Esophagus muscularis mucosa (tissue), 4 donors: ENCODE measurements around the gene SLC25A42. TPM values are rescaled to one million over a fixed set of nuclear protein-coding genes. Genes with fewer than 3 reads are reported as not detected.

Source experiments
- DNase-seq: peaks from one replicate; pipeline ENCODE4 v3.0.0-alpha.2; 2017; ENCODE audit errors: extremely low spot score
- H3K27ac ChIP-seq, 4 donors: fragments of 200-600 bp; sonication (generic); replicated peaks in 1 of 4; 1 replicate in 3 of 4; 2 replicates in 1 of 4; pipeline ENCODE4 v1.5.1; 2016 to 2019; ENCODE audit warnings: mild to moderate bottlenecking in 1 of 4
- H3K27me3 ChIP-seq, 4 donors: fragments of 200-600 bp; sonication (generic); one replicate each; pipeline versions ENCODE4 v1.5.1 to v1.6.0; 2016 to 2019
- H3K36me3 ChIP-seq, 4 donors: fragments of 200-600 bp; sonication (generic); one replicate each; pipeline ENCODE4 v1.5.1; 2016 to 2019
- H3K4me1 ChIP-seq, 4 donors: fragments of 200-600 bp; sonication (generic); one replicate each; pipeline ENCODE4 v1.5.1; 2016 to 2019
- H3K4me3 ChIP-seq, 4 donors: fragments of 200-600 bp; sonication (generic); 1 replicate in 2 of 4; 2 replicates in 2 of 4; pipeline ENCODE4 v1.5.1; 2016 to 2019; ENCODE audit warnings: mild to moderate bottlenecking in 4 of 4, moderate library complexity in 1 of 4
- H3K9me3 ChIP-seq, 4 donors: fragments of 200-600 bp; sonication (generic); 1 replicate in 3 of 4; 2 replicates in 1 of 4; pipeline ENCODE4 v1.5.1; 2016 to 2019
- CTCF ChIP-seq, 3 experiments: fragments of 200-600 bp in 2 of 3; fragments of 450-650 bp in 1 of 3; sonication (generic) in 2 of 3; IDR thresholded peaks; one replicate each; pipeline ENCODE4 v1.5.1; 2017 to 2019; ENCODE audit warnings: antibody characterized with exemption in 3 of 3, mild to moderate bottlenecking in 2 of 3, moderate library complexity in 1 of 3
- EP300 ChIP-seq: sonication (generic); formaldehyde crosslinking; IDR thresholded peaks from one replicate; pipeline ENCODE4 v1.6.1; 2017; ENCODE audit warnings: antibody characterized with exemption
- POLR2A ChIP-seq: fragments of 450-650 bp; IDR thresholded peaks from one replicate; pipeline ENCODE4 v1.6.1; 2017; ENCODE audit warnings: antibody characterized with exemption, moderate library complexity, mild to moderate bottlenecking, low read depth
- POLR2AphosphoS5 ChIP-seq, 2 donors: sonication (generic); formaldehyde crosslinking; IDR thresholded peaks; one replicate each; pipeline ENCODE4 v1.6.1; 2017; ENCODE audit warnings: antibody characterized with exemption in 2 of 2
- WGBS: methylation state at CpG from one replicate; pipeline ENCODE4 v1.1.5; 2018; 5-methylcytosine and 5-hydroxymethylcytosine counted together
- intact Hi-C: fragments of 100-400 bp; cut with DNase I; formaldehyde crosslinking; loops from one replicate; pipeline ENCODE4 v1.15.1; 2023
- total RNA-seq, 4 donors: library from RNA; depleted of rRNA; stranded (reverse); fragments of >200 nt; gene quantifications; one replicate each; pipeline versions ENCODE4 v1.1.0 to v1.2.1, GENCODE V29; 2016

SLC25A42 gene
- total RNA-seq, 4 donors from 2014 or later = 11.2 to 16.8 (median 13.8) TPM

GRCh38 chr19:19138109-19138981 is 74.6 kb downstream of the SLC25A42 start, which contains the start of gene TMEM161A:
Gene TMEM161A, minus strand, starts transcription at chr19:19138478. Its CDS starts 50 bp downstream, at chr19:19138428.
- peak; percentile 99 for DNase-seq
- Histone ChIP-seq H3K27ac (peak within 1 kb of the TSS; percentile 46 to 82 (median 80)), H3K9me3 (no peaks in the 10 kb centered on the region), H3K4me1 (peaks cover 8 to 27% (median 17%) of the 10 kb centered on the region in 4 donors), H3K27me3 (no peaks in the 10 kb centered on the region), H3K4me3 (peak within 1 kb of the TSS; percentile 65 to 84 (median 82)), H3K36me3 (no peaks in the 10 kb centered on the region)
- TF ChIP-seq CTCF (IDR thresholded peaks at IDR 0.05) = no peak
- TF ChIP-seq POLR2A = peak; percentile 26
- TF ChIP-seq POLR2AphosphoS5 (IDR thresholded peaks at IDR 0.05) = peak; percentile 85 to 87
- no peak for TF ChIP-seq EP300
- intact Hi-C loops = loop anchor here (5.0 kb wide), 1 partner anchor 86 kb away; no protein-coding TSS in a partner anchor
- 5% methylated on average over 19 of the region's 42 CpGs for WGBS

- intact Hi-C loops = loop anchor here (5.0 kb wide), 1 partner anchor 88 kb away; no protein-coding TSS in a partner anchor
- no peaks in the 10 kb centered on the region for H3K27me3 ChIP-seq
- H3K4me3 ChIP-seq = no peak overlapping the region
- H3K36me3 ChIP-seq = no peaks in the 10 kb centered on the region
- peaks cover 8 to 22% (median 15%) of the 10 kb centered on the region in 4 donors for H3K4me1 ChIP-seq
- no peak for DNase-seq
- WGBS = 50% methylated on average over 5 of the region's 5 CpGs
- no peak for TF ChIP-seq CTCF (IDR thresholded peaks at IDR 0.05)
- no peaks in the 10 kb centered on the region for H3K9me3 ChIP-seq
- no peak overlapping the region for H3K27ac ChIP-seq
Observed at GRCh38 chr19:19139876-19140229, 76.1 kb downstream of the SLC25A42 start.

- WGBS = 72% methylated on average over 5 of the region's 5 CpGs
- Histone ChIP-seq H3K4me1 (peaks cover 8 to 16% (median 14%) of the 10 kb centered on the region in 4 donors), H3K4me3 (no peak overlapping the region), H3K9me3 (no peaks in the 10 kb centered on the region), H3K36me3 (no peaks in the 10 kb centered on the region), H3K27ac (no peak overlapping the region), H3K27me3 (no peaks in the 10 kb centered on the region)
- no peak for TF ChIP-seq POLR2AphosphoS5 (IDR thresholded peaks at IDR 0.05)
- no peak for TF ChIP-seq EP300
- no peak for TF ChIP-seq POLR2A
- no peak for TF ChIP-seq CTCF (IDR thresholded peaks at IDR 0.05)
- intact Hi-C loops = no loop called here
- no peak for DNase-seq
Observed at GRCh38 chr19:19140476-19140875, 76.7 kb downstream of the SLC25A42 start.

GRCh38 chr19:19142347-19142746 is 78.6 kb downstream of the SLC25A42 start:
- peaks cover 9 to 20% (median 15%) of the 10 kb centered on the region in 4 donors for H3K4me1 ChIP-seq
- H3K9me3 ChIP-seq = no peaks in the 10 kb centered on the region
- DNase-seq = no peak
- no peak overlapping the region for H3K4me3 ChIP-seq
- peaks cover 0 to 11% (median 9%) of the 10 kb centered on the region in 4 donors for H3K36me3 ChIP-seq
- H3K27ac ChIP-seq = no peak overlapping the region
- intact Hi-C loops = no loop called here
- TF ChIP-seq POLR2A = no peak
- no peak for TF ChIP-seq EP300
- TF ChIP-seq POLR2AphosphoS5 (IDR thresholded peaks at IDR 0.05) = no peak
- TF ChIP-seq CTCF (IDR thresholded peaks at IDR 0.05) = no peak
- WGBS = 96% methylated on average over 12 of the region's 12 CpGs
- no peaks in the 10 kb centered on the region for H3K27me3 ChIP-seq
